Loucy (cell line): ENCODE data around the gene MUC12.

ENCODE experiments used
- EZH2phosphoT487 ChIP-seq: fragments of 200-600 bp; IDR thresholded peaks from 2 replicates; pipeline ENCODE4 v1.6.1; 2018; ENCODE audit warnings: antibody characterized with exemption, mild to moderate bottlenecking, moderate library complexity, borderline replicate concordance
- TF ChIP-seq, protein P1 (sequence below): fragments of 200-600 bp; sonication (generic); conservative IDR thresholded peaks from 2 replicates; pipeline ENCODE4 v1.5.1; 2014; ENCODE audit warnings: mild to moderate bottlenecking, antibody characterized with exemption, low read length

GRCh38 chr7:100929808-100930174 is 39.6 kb upstream of the MUC12 start:
- TF ChIP-seq, protein P1, sequence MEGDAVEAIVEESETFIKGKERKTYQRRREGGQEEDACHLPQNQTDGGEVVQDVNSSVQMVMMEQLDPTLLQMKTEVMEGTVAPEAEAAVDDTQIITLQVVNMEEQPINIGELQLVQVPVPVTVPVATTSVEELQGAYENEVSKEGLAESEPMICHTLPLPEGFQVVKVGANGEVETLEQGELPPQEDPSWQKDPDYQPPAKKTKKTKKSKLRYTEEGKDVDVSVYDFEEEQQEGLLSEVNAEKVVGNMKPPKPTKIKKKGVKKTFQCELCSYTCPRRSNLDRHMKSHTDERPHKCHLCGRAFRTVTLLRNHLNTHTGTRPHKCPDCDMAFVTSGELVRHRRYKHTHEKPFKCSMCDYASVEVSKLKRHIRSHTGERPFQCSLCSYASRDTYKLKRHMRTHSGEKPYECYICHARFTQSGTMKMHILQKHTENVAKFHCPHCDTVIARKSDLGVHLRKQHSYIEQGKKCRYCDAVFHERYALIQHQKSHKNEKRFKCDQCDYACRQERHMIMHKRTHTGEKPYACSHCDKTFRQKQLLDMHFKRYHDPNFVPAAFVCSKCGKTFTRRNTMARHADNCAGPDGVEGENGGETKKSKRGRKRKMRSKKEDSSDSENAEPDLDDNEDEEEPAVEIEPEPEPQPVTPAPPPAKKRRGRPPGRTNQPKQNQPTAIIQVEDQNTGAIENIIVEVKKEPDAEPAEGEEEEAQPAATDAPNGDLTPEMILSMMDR = no peak
- TF ChIP-seq EZH2phosphoT487 = no peak
